ENCODE data around the gene KIF16B.

Gene KIF16B

GRCh38 chr20:16394784-16395183 is 178.5 kb downstream of the KIF16B start:
- DNase-seq (ENCODE audit: low read depth), result no peak

GRCh38 chr20:16393836-16394235 is 179.4 kb downstream of the KIF16B start:
- DNase-seq (ENCODE audit: low read depth), result no peak

- DNase-seq (ENCODE audit: low read depth), result no peak
Observed at GRCh38 chr20:16393297-16393696, 180.0 kb downstream of the KIF16B start.

GRCh38 chr20:16392346-16392745 is 180.9 kb downstream of the KIF16B start:
- DNase-seq (ENCODE audit: low read depth), result no peak

GRCh38 chr20:16390991-16391390 is 182.3 kb downstream of the KIF16B start:
- DNase-seq (ENCODE audit: low read depth), result no peak

GRCh38 chr20:16388731-16389130 is 184.5 kb downstream of the KIF16B start:
- no peak for DNase-seq (ENCODE audit: low read depth)

GRCh38 chr20:16387666-16388065 is 185.6 kb downstream of the KIF16B start:
- DNase-seq (ENCODE audit: low read depth), result no peak

- no peak for DNase-seq (ENCODE audit: low read depth)
Observed at GRCh38 chr20:16385891-16386290, 187.4 kb downstream of the KIF16B start.

GRCh38 chr20:16385462-16385861 is 187.8 kb downstream of the KIF16B start:
- DNase-seq (ENCODE audit: low read depth), result no peak

GRCh38 chr20:16381444-16381843 is 191.8 kb downstream of the KIF16B start:
- no peak for DNase-seq (ENCODE audit: low read depth)

- DNase-seq (ENCODE audit: low read depth), result no peak
Observed at GRCh38 chr20:16378712-16379370, 194.4 kb downstream of the KIF16B start.

GRCh38 chr20:16378122-16378521 is 195.1 kb downstream of the KIF16B start:
- DNase-seq (ENCODE audit: low read depth), result no peak

- no peak for DNase-seq (ENCODE audit: low read depth)
Observed at GRCh38 chr20:16369441-16369840, 203.8 kb downstream of the KIF16B start.

GRCh38 chr20:16368645-16369292 is 204.5 kb downstream of the KIF16B start:
- peak; percentile 14 for DNase-seq (ENCODE audit: low read depth)

GRCh38 chr20:16367948-16368560 is 205.2 kb downstream of the KIF16B start:
- no peak for DNase-seq (ENCODE audit: low read depth)

GRCh38 chr20:16366529-16366928 is 206.7 kb downstream of the KIF16B start:
- DNase-seq (ENCODE audit: low read depth), result no peak

- DNase-seq (ENCODE audit: low read depth), result no peak
Observed at GRCh38 chr20:16364320-16364687, 208.9 kb downstream of the KIF16B start.

GRCh38 chr20:16363506-16364319 is 209.5 kb downstream of the KIF16B start:
- DNase-seq (ENCODE audit: low read depth), result no peak

GRCh38 chr20:16362642-16363041 is 210.6 kb downstream of the KIF16B start:
- no peak for DNase-seq (ENCODE audit: low read depth)

GRCh38 chr20:16360668-16361067 is 212.6 kb downstream of the KIF16B start:
- DNase-seq (ENCODE audit: low read depth), result no peak

- DNase-seq (ENCODE audit: low read depth), result no peak
Observed at GRCh38 chr20:16353417-16353781, 219.8 kb downstream of the KIF16B start.

- no peak for DNase-seq (ENCODE audit: low read depth)
Observed at GRCh38 chr20:16352751-16353416, 220.4 kb downstream of the KIF16B start.
